DMS153 treated with DMSO at 0.1 percent for 48 hours (cell line): ENCODE measurements around the gene CDC45.

ENCODE experiments used
- DNase-seq: peaks from one replicate; lab custom pipeline; 2025; ENCODE audit not compliant: unreplicated experiment; lab: John Stamatoyannopoulos, UW

CDC45 gene

DNA sequence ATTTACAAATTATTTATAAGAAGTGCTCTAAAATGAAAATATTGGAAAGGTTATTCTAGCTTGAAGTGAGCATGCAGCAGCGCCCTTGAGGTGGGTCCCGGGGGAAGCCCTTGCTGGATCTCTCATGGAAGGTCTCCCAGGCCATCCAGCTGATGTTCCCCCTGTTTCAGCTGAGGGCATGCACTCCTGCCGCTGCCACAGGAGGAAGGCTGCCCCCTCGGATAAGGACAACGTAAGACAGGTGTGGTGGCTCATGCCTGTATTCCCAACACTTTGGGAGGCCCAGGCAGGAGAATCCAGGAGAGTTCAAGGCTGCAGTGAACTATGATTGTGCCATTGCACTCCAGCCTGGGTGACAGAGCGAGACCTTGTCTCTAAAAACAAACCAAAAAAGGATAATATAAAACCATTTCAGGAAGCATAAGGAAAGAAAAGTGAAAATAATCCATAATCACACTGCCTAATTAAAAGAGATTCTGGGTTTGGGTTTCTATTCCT, 15.0 kb downstream of the CDC45 start:
- DNase-seq, result no peak

DNA sequence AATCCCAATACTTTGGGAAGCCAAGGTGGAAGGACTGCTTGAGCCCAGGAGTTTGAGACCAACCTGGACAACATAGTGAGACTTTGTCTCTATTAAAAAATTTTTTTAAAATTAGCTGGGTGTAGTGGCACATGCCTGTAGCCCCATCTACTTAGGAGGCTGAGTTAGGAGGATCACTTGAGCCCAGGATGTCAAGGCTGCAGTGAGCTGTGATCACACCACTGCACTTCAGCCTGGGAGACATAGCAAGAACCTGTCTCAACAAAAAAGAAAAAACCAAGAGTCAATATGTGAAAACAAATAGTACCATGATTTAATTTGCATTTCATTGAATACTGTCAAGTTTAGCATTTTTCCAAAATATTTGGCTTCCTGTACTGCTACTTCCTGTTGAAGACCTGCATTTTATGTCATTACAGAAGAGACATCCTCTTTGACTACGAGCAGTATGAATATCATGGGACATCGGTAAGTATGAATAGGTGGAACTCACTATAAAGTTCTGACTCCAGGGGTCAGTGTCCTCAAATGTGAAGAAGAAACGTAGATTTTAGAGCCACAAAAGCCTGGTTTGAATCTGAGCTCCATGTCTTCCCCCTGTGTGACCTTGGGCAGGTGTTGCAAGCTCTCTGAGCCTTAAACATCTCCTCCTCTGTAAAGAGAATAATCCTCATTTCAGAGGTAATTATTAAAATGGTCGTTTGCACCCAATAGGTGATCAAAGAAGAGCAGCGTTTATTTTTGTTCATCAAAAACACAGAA, 16.0 kb downstream of the CDC45 start:
- DNase-seq, result no peak

DNA sequence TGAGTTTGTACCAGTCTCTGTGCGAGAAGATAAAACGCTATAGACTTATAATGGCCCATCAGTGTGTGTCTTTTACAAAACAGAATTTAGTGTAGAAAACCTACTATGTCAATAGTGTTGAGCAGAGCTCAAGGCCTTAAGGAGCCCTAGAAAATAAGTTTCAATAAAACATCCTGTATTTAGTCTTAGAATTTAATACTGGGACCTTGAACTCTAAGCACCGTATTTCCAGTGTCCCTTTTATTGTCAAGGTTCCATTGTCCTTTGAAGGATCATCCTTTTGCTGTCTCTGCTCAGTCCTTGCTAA, 16.6 kb downstream of the CDC45 start:
- DNase-seq, result no peak

DNA sequence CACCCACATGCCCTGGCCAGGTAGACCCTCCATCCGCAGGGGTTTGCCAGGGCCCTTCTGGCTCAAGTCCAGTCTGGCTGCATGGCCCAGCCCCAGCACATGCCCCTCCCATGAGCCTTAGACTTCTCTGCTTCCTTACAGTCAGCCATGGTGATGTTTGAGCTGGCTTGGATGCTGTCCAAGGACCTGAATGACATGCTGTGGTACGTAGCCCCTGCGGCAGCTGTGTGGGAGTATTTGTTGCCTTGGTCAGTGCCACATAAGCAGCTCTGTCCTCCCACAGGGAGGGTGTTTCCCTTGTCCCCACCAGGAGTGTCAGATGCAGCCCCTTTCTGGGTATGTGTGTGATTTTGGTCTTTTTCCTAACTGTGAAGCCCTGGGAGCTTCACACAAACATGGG, 17.5 kb downstream of the CDC45 start:
- no peak for DNase-seq

DNA sequence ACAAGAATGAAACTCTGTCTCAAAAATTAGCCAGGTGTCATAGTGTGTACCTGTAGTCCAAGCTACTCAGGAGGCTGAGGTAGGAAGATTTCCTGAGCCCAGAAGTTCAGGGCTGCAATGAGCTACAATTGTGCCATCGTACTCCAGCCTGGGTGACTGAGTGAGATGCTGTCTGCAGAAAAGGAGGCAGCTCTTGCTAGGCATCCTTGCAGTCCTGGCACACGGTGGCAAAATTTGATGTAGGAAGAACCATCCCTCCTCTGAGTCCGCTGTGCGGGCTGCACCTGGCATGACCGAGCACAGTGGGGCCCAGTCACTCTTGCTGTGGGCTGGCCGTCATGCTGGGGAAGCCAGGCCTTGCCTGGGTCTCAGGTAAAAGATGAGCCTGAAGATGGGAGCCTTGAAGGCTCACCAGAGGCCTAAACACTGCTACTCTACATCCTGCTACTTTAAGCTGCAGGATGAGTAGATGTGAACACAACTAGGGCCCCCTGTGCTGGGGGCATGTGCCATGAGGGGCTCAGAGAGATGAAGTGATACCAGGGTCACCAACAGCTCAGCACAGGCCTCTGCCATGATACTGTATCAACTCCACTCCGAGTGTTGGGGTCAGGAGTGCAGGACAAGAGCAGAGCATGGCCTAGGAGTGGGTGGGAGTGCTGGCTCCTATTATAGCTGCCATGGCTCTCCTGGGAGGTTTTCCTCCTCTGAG, 18.6 kb downstream of the CDC45 start:
- no peak for DNase-seq

DNA sequence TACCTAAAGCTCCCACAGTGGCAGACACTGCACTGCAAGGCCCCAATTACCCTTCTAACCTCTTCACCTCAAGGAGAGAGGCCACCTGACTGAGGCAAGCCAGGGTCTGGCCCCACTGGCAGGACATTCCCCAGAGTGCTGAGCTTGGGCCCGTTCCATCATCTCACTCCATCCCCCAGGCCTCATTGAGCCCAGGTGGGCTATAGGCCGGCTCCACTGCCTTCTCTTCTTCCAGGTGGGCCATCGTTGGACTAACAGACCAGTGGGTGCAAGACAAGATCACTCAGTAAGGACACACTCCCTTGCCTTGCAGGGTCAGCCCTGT, 19.1 kb downstream of the CDC45 start:
- DNase-seq, result no peak

DNA sequence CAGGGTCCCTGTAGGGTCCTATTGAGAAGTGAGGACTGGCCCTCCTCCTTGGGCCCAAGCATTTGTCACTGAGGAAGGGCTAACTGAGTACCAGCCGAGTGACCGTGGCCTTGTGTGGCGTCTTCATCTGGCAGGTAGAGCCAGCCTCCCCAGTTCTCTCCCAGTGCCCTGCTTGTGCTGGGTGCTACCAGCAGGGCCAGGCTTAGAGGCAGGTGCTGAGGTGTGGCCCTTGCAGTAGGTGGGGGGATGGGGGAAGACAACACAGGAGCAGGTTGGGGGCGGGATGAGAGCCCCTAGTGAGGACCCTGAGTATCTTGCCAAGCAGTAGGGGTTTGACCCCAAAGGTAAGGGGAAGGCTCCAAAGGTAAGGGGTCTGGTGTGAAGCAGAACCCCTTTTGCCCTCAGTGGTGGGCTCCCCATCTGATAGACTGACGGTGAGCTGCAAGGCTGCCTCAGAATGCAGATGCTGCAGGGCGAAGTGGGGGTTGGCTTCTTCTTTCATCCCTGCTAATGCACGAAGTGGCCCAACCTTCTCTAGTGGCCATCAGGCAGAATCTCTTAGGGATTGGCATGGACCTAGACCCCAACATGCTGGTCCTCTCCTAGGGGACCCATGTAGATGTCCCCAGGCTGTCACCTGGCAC, 19.6 kb downstream of the CDC45 start:
- no peak for DNase-seq

DNA sequence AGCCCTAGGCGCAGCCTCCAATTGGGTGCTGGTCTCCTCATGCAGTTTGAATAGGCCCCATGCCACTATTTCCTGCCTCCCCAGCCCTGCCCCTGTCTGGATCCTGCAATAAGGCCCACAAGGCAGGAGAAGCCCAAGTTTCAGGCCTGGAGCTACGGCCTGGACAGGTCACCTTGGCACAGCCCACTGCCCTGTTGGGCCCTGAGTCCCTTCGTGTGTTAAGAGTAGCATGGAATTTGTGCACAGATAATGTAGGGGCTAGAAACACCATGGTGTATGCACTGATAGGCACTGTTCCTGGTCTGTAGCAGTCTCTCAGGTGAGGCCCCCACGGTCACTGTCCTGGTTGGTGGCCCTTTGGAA, 20.1 kb downstream of the CDC45 start:
- no peak for DNase-seq

DNA sequence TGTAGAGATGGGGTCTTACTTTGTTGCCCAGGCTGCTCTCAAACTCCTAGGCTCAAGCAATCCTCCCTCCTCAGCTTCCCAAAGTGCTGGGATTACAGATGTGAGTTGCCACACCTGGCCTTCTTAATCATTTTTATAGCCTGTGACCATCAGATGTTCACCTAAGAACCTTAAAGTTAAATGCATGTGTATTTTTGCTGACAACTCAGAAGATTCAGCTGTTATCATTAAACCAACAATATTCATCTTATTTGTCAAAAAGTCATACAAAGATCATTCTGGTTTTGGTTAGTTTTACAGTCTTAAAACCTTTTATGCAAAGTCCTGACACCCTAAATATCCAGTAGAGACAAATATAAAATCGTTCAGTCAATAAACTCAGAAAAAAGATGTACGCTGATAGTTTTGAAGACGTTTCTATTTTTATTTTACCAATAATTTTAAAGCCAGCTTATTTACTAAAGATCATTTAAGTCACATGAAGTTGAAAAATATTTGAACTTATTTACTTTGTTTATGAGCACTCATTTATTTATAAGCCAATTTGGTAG, 22.3 kb downstream of the CDC45 start:
- DNase-seq, result no peak

DNA sequence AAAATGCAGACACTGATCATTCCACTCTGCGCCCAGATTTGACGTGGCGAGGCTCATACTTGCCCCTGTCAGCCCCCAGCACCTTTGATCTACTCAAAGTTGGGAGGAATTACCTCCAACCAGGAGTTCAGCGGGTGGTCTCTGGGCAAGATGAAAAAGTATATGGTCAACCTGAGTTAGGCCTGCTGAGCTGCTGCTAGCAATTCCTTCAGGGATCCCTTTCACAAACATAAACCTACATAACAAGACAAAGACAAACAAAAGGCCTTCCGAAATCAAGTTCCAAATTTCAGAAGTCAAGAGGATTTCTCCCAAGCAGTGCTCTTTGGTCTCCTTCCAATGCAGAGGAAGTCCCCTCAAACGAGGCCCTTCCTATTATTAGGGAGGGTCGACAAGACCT, 23.6 kb downstream of the CDC45 start:
- no peak for DNase-seq

DNA sequence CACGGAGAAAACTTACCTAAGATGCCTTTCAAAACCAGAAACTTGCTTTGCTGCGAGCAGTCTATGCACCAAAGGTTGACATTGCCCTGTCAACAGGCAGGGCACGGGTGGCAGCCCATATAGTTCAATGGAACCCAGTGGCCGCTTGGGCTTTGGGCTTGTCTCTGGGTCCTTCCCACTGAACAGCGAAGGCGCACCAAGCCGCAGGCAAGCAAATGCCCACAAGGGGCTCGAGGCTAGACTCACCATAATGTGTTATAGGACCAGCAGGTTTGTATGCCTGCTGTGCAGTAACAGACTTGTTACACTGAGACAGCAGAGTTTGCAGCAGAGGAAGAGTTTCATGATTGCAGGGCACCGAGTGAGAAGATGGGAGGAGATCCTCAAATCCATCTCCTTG, 24.1 kb downstream of the CDC45 start:
- no peak for DNase-seq

DNA sequence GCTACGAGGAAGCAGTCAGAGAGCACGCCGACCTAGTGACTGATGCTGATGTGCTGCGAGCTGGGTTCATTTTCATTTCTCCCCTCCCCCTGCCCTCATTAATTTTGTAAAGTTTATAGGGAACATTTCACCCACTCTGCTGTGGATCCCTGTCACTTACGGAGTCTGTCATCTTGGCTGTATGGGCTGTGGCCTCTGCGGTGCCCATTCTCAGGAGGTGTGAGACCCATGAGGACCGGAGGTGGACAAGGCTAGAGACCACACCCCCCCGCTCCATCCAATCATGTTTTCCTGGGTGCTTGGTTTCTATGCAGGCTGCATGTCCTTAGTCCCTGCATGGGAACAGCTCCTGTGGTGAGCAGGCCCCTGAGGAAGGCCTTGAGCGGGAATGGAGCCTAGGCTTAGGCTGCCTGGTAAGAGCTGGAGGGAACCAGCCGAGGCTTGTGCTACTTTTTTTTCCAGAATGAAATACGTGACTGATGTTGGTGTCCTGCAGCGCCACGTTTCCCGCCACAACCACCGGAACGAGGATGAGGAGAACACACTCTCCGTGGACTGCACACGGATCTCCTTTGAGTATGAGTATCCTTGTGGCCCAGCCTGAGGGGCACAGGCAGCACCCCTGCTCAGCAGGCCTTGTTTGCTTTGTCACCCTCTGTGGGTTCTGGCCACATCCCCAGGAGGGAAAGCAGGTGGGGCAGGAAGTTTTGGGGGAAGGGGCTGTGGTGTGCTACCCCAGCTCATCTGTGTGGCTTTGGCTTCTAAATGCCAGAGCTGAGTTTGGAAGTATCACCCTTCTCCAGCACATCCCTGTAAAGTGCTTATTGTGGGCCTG, 25.4 kb downstream of the CDC45 start:
- no peak for DNase-seq

DNA sequence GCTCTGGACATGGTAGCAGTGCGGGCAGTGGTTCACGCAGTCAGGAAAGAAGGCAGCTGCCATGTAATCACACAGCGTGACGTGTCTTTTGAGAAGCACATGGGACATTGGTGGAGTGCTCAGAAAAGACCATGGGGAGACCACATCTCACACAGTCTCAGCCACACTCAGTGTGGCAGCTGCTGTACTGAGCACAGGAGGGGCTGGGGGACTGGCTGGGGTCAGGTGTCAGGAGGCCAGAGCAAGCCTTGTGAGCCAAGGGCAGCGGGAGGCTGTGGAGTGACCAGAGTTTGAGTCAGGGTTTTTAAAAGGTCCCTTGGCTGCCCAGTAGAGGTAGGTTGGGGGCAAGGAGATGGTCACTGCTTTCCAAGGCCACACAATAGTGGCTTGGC, 26.0 kb downstream of the CDC45 start:
- DNase-seq, result no peak

DNA sequence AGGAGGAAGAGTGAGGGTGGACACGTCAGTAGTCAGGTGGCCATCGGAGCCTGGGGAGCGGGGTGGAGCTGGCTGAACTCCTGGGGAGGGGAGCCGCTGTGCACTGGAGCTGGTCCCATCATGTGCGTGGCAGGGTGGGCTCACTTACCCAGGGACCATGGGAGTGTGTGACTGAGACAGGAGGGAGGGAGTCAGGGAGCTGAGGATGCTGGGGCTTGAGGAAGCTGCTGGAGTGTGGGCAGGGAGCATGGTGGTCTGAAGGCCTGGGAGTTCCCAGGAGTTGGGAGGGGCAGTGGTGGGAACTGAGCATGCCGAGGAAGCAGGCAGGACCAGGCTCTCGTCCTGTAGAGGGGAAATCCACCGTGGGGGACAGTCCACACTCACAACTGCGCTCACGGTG, 26.5 kb downstream of the CDC45 start:
- no peak for DNase-seq

DNA sequence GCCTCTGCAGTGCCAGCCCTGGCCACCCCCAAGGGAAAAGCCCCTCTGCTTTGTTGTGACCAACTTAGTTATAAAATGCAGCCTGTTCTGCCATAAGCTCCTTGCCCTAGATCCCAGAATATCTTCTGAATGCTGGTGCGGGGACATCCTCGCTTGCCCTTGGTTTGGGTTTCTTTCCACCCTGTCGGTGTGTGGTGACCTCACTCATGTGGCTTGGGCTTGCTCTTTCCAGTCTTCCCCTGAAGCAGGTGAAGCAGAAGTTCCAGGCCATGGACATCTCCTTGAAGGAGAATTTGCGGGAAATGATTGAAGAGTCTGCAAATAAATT, 27.8 kb downstream of the CDC45 start:
- DNase-seq, result no peak

DNA sequence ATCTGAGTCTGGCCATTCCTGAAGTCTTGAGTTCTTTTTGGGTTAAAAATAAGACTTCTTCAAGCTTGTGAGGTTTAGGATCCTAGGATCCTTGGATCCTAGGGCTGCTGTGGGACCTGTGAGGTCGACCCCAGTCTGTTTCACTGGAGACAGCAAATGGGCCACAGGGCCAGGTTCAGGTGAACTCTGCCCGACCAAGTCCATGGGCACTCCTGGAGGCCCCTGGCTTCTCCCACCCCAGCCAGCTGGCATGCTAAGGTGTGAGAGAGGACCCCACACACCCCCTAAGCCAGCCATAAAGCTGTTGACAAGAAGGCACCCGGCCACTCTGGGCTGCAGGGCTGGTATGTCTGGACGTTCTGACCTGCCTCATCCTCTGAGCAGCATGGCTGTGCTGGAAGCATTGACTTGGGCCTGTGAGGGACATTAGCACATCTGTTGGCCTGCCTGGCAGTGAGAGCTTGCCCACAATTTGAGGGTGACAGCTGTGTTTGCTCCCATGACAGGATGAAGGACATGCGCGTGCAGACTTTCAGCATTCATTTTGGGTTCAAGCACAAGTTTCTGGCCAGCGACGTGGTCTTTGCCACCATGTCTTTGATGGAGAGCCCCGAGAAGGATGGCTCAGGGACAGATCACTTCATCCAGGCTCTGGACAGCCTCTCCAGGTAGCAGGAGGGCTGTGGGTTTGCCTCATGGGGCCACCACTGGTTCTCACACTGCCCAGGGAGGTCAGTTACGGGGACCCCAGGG, 28.5 kb downstream of the CDC45 start:
- DNase-seq, result no peak

DNA sequence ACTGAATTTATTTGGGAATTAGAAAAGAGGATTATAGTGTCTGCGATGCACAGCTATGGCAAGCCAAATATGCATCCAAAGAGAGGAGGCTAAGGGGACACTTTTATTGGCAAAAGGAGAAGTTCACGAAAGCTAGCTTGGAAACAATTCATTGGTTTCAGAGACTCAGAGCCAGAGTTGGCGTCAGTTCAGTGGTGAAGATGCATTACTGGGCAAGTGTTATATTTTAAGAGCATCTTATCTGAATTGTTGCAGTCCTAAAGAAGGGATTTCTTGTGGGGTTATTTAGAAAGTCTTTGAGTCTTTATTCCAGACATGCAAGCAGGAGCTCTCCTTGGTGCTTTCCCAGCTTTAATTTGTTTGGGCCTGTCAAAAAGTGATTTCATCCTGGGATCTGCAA, 29.5 kb downstream of the CDC45 start:
- DNase-seq, result no peak

DNA sequence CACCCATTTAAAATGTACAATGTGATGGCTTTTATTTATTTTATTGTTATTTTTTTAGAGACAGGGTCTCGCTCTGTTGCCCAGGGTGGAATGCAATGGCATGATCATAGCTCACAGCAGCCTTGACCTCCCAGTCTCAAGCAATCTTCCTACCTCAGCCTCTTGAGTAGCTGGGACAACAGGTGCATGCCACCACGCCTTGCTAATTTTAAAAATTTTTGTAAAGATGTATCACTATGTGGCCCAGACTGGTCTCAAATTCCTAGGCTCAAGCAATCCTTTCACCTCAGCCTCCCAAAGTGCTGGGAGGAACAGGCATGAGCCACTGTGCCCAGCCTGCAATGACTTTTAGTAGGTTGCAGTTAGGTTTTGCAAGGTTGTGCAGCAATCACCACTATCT, 30.2 kb downstream of the CDC45 start:
- no peak for DNase-seq

DNA sequence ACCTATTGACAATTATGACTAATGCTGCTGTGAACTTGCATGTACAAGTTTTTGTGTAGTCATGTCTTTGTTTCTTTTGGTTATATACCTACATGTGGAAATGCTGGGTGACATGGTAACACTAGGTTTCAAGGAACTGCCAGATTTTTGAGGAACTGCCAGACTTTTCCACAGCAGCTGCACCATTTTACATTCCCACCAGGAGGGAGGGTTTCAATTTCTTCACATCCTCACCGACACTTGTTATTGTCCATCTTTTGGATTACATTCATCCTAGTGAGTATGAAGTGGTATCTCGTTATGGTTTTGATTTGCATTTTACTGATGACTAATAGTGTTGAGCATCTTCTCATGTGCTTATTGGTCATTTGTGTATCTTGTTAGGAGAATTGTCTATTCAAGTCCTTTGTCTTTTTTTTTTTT, 31.2 kb downstream of the CDC45 start:
- DNase-seq, result no peak

DNA sequence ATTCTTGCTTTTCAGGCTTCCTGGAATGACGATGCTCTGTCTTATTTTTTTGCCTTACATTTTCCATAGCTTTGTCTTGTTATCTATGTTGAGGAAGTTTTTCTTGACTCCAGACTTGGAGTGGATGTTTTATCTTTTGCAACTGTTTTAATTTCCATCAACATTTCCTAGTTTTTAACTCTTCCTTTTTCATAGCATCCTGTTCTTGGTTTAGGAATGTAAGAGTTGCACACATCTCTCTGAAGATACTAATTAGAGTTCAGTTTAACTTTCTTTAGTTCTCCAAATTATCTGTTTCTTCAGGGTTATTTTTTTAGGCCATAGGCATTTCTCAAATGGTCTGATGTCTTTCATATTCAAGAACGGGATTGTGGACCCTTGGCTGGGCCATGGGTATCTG, 34.1 kb downstream of the CDC45 start:
- no peak for DNase-seq
